ENCODE data around the gene RNF114.

Gene RNF114

DNA sequence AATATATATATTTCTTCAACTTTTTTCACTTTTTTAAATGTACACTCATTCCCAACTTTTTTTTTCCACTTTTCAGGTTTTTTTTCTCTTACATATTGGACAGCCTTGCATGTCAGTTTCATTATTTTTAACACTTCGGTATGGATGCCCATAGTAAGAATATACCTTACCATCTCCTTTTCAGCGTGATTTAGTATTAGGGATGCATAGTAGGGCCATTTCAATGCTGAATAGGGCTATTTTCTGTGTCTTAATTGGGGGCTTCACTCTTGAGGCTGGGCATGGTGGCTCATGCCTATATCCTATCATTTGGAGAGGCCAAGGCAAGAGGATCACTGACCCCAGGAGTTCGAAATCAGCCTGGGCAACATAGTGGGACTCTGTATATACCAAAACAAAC is 6.7 kb downstream of the RNF114 start:
- TF ChIP-seq FOXP2 (optimal IDR thresholded peaks at IDR 0.05; ENCODE audit: borderline replicate concordance, extremely low read depth, extremely low read length, insufficient read depth) (no peak), SIN3A (IDR thresholded peaks at IDR 0.05; ENCODE audit: borderline replicate concordance, insufficient read depth, low read length) (no peak)

GRCh38 chr20:49945306-49945700 is 9.1 kb downstream of the RNF114 start:
- no peak for TF ChIP-seq FOXP2 (optimal IDR thresholded peaks at IDR 0.05; ENCODE audit: borderline replicate concordance, extremely low read depth, extremely low read length, insufficient read depth)
- TF ChIP-seq POLR2AphosphoS5 (IDR thresholded peaks at IDR 0.05; ENCODE audit: low read depth, low read length) = no peak

DNA sequence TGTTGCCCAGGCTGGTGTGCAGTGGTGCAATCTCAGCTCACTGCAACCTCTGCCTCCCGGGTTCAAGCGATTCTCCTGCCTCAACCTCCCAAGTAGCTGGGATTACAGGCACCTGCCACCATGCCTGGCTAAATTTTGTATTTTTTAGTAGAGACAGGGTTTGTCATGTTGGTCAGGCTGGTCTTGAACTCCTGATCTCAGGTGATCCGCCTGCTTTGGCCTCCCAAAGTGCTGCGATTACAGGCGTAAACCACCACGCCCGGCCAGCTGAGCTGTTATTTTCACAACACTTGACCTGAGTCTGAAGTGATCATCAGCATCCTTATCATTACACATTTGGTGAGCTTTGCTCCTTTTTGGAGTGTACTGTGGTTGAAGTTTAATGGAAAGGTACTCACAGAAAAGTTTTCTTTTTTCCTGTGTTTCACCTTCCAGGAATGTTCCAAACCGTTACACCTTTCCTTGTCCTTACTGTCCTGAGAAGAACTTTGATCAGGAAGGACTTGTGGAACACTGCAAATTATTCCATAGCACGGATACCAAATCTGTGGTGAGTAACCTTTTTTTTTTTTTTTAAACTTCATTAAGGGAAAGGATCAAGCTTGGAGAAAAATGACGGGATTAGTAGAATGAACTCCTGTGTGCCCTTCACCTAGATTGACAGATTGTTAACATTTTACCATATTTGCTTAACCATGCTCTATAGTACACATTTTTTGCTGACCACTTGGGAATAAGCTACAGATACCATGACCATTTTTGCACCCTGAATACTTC is 9.7 kb downstream of the RNF114 start:
- no peak for TF ChIP-seq FOXP2 (optimal IDR thresholded peaks at IDR 0.05; ENCODE audit: borderline replicate concordance, extremely low read depth, extremely low read length, insufficient read depth)
- TF ChIP-seq, protein P1, sequence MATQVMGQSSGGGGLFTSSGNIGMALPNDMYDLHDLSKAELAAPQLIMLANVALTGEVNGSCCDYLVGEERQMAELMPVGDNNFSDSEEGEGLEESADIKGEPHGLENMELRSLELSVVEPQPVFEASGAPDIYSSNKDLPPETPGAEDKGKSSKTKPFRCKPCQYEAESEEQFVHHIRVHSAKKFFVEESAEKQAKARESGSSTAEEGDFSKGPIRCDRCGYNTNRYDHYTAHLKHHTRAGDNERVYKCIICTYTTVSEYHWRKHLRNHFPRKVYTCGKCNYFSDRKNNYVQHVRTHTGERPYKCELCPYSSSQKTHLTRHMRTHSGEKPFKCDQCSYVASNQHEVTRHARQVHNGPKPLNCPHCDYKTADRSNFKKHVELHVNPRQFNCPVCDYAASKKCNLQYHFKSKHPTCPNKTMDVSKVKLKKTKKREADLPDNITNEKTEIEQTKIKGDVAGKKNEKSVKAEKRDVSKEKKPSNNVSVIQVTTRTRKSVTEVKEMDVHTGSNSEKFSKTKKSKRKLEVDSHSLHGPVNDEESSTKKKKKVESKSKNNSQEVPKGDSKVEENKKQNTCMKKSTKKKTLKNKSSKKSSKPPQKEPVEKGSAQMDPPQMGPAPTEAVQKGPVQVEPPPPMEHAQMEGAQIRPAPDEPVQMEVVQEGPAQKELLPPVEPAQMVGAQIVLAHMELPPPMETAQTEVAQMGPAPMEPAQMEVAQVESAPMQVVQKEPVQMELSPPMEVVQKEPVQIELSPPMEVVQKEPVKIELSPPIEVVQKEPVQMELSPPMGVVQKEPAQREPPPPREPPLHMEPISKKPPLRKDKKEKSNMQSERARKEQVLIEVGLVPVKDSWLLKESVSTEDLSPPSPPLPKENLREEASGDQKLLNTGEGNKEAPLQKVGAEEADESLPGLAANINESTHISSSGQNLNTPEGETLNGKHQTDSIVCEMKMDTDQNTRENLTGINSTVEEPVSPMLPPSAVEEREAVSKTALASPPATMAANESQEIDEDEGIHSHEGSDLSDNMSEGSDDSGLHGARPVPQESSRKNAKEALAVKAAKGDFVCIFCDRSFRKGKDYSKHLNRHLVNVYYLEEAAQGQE (IDR thresholded peaks at IDR 0.05; ENCODE audit: insufficient read depth in 1 of 2, low read depth in 2 of 2, low read length in 2 of 2) = no peak
- no peak for TF ChIP-seq POLR2AphosphoS5 (IDR thresholded peaks at IDR 0.05; ENCODE audit: low read depth, low read length)
- no peak for TF ChIP-seq TAF1 (IDR thresholded peaks at IDR 0.05; ENCODE audit: borderline replicate concordance, insufficient read depth, low read length)
- no peak for TF ChIP-seq SIN3A (IDR thresholded peaks at IDR 0.05; ENCODE audit: borderline replicate concordance, insufficient read depth, low read length)

GRCh38 chr20:49948178-49948577 is 12.0 kb downstream of the RNF114 start:
- TF ChIP-seq SIN3A (IDR thresholded peaks at IDR 0.05; ENCODE audit: borderline replicate concordance, insufficient read depth, low read length) (no peak), TAF1 (IDR thresholded peaks at IDR 0.05; ENCODE audit: borderline replicate concordance, insufficient read depth, low read length) (no peak), FOXP2 (optimal IDR thresholded peaks at IDR 0.05; ENCODE audit: borderline replicate concordance, extremely low read depth, extremely low read length, insufficient read depth) (no peak)

- TF ChIP-seq FOXP2 (optimal IDR thresholded peaks at IDR 0.05; ENCODE audit: borderline replicate concordance, extremely low read depth, extremely low read length, insufficient read depth) (no peak), POLR2AphosphoS5 (IDR thresholded peaks at IDR 0.05; ENCODE audit: low read depth, low read length) (no peak), TAF1 (IDR thresholded peaks at IDR 0.05; ENCODE audit: borderline replicate concordance, insufficient read depth, low read length) (no peak), SIN3A (IDR thresholded peaks at IDR 0.05; ENCODE audit: borderline replicate concordance, insufficient read depth, low read length) (no peak)
- TF ChIP-seq, protein P1 (IDR thresholded peaks at IDR 0.05; ENCODE audit: insufficient read depth in 1 of 2, low read depth in 2 of 2, low read length in 2 of 2) = no peak
These were observed 12.8 kb downstream of the RNF114 start for GRCh38 chr20:49948809-49949507.

DNA sequence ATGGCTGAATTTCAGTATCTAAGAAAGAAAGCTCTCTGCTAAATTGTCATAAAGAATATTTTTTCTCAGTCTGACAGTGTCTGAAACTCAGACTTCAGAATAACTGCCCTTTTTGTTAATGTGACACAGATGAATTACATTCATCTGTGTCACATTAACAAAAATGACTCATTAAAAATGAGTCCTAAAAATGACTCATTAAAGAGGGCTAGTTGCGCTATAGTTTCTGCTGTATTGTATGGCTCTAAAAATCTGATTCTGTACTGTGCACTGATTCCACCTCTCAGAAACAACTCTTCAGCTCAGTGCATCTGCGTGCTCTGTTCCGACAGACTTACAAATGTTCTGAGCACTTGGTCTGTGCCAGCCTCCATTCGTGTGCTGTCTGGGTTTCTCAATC is 15.0 kb downstream of the RNF114 start:
- TF ChIP-seq POLR2AphosphoS5 (IDR thresholded peaks at IDR 0.05; ENCODE audit: low read depth, low read length) (no peak), SIN3A (IDR thresholded peaks at IDR 0.05; ENCODE audit: borderline replicate concordance, insufficient read depth, low read length) (no peak), FOXP2 (optimal IDR thresholded peaks at IDR 0.05; ENCODE audit: borderline replicate concordance, extremely low read depth, extremely low read length, insufficient read depth) (no peak), TAF1 (IDR thresholded peaks at IDR 0.05; ENCODE audit: borderline replicate concordance, insufficient read depth, low read length) (no peak)
- TF ChIP-seq, protein P1 (IDR thresholded peaks at IDR 0.05; ENCODE audit: insufficient read depth in 1 of 2, low read depth in 2 of 2, low read length in 2 of 2) = no peak
